GM18868 (cell line): ENCODE results near the gene FBXL17.

Experiments used
- ATAC-seq: cut with Tn5 transposase; IDR thresholded peaks from one replicate; pipeline ENCODE4 v1.9.1; 2021; ENCODE audit warnings: mild to moderate bottlenecking, moderate library complexity; ENCODE audit not compliant: unreplicated experiment

Gene FBXL17

GRCh38 chr5:107873877-107874276 lies 508.0 kb downstream of the FBXL17 start:
- ATAC-seq = no peak

GRCh38 chr5:107871023-107871422 lies 510.9 kb downstream of the FBXL17 start:
- peak; percentile 66 for ATAC-seq

GRCh38 chr5:107869438-107870115 lies 512.3 kb downstream of the FBXL17 start:
- ATAC-seq = no peak

GRCh38 chr5:107868650-107869409 lies 513.1 kb downstream of the FBXL17 start:
- ATAC-seq = no peak

- no peak for ATAC-seq
Observed at GRCh38 chr5:107867266-107867665, 514.6 kb downstream of the FBXL17 start.

- ATAC-seq = no peak
Observed at GRCh38 chr5:107864793-107865192, 517.1 kb downstream of the FBXL17 start.

GRCh38 chr5:107863125-107863524 lies 518.8 kb downstream of the FBXL17 start:
- ATAC-seq = no peak

GRCh38 chr5:107861565-107861964 lies 520.3 kb downstream of the FBXL17 start:
- ATAC-seq = no peak

- no peak for ATAC-seq
Observed at GRCh38 chr5:107860044-107860443, 521.9 kb downstream of the FBXL17 start.

GRCh38 chr5:107858788-107859187 lies 523.1 kb downstream of the FBXL17 start:
- ATAC-seq = no peak

- ATAC-seq = no peak
Observed at GRCh38 chr5:107858324-107858723, 523.6 kb downstream of the FBXL17 start.

- ATAC-seq = no peak
Observed at GRCh38 chr5:107857785-107858184, 524.1 kb downstream of the FBXL17 start.

GRCh38 chr5:107855171-107855570 lies 526.7 kb downstream of the FBXL17 start:
- ATAC-seq = no peak

GRCh38 chr5:107853696-107854095 lies 528.2 kb downstream of the FBXL17 start:
- no peak for ATAC-seq

- ATAC-seq = no peak
Observed at GRCh38 chr5:107853031-107853430, 528.9 kb downstream of the FBXL17 start.

GRCh38 chr5:107849118-107849517 lies 532.8 kb downstream of the FBXL17 start:
- no peak for ATAC-seq

GRCh38 chr5:107840592-107840991 lies 541.3 kb downstream of the FBXL17 start:
- ATAC-seq = no peak

GRCh38 chr5:107840161-107840560 lies 541.7 kb downstream of the FBXL17 start:
- no peak for ATAC-seq

- ATAC-seq = no peak
Observed at GRCh38 chr5:107835096-107835495, 546.8 kb downstream of the FBXL17 start.

- ATAC-seq = no peak
Observed at GRCh38 chr5:107832746-107833145, 549.2 kb downstream of the FBXL17 start.

- ATAC-seq = no peak
Observed at GRCh38 chr5:107831612-107832395, 550.1 kb downstream of the FBXL17 start.

GRCh38 chr5:107830750-107831149 lies 551.1 kb downstream of the FBXL17 start:
- ATAC-seq = no peak
